ENCODE measurements around the gene SMARCD3.

DNA sequence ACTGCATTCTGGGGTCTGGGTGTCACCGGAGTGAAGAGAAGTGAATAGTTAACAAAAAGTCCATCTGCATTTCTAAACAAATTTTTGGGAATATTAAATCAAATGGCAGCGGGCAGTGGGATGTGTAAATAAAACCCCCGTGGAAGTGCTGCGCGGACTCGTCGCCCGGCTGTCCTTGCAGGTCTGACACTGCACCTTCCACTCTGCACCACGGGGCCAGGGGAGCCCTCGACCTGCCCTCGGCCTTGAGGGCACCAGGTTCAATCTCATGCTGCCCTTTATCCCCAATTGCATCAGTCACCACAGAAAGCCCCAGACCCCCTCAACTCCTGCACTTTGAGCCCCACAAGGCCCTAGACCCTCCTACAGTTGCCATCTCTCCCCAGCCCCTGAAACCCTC lies 6.4 kb upstream of the SMARCD3 start:
- no peak for TF ChIP-seq POLR2A (IDR thresholded peaks at IDR 0.05)
- TF ChIP-seq, protein P1, sequence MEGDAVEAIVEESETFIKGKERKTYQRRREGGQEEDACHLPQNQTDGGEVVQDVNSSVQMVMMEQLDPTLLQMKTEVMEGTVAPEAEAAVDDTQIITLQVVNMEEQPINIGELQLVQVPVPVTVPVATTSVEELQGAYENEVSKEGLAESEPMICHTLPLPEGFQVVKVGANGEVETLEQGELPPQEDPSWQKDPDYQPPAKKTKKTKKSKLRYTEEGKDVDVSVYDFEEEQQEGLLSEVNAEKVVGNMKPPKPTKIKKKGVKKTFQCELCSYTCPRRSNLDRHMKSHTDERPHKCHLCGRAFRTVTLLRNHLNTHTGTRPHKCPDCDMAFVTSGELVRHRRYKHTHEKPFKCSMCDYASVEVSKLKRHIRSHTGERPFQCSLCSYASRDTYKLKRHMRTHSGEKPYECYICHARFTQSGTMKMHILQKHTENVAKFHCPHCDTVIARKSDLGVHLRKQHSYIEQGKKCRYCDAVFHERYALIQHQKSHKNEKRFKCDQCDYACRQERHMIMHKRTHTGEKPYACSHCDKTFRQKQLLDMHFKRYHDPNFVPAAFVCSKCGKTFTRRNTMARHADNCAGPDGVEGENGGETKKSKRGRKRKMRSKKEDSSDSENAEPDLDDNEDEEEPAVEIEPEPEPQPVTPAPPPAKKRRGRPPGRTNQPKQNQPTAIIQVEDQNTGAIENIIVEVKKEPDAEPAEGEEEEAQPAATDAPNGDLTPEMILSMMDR (IDR thresholded peaks at IDR 0.05) = no peak

All from thyroid gland (tissue), 4 donors.